Lower lobe of right lung (tissue), 2 donors: Measurements from ENCODE around the gene CYP4Z1. TPM values are rescaled to one million over a fixed set of nuclear protein-coding genes. Genes with fewer than 3 reads are reported as not detected.
"Not testable (repeated sequence)": the region's sequence is repeated elsewhere in the genome, so short reads cannot be mapped to it uniquely, and the experiment has no call there.

Source experiments
- ATAC-seq, 2 donors: fragments of 200-7000 bp; cut with Tn5 transposase; one replicate each; pipeline ENCODE4 v1.9.1; 2020 to 2022; ENCODE audit warnings: mild to moderate bottlenecking in 2 of 2, moderate library complexity in 2 of 2
- DNase-seq: peaks from one replicate; pipeline ENCODE4 v3.0.0-alpha.2; 2020
- H3K27ac ChIP-seq: fragments of 200-600 bp; one replicate; pipeline ENCODE4 v1.8.0; 2022
- H3K27me3 ChIP-seq: fragments of 200-600 bp; one replicate; pipeline ENCODE4 v1.8.0; 2022; ENCODE audit warnings: low read depth
- H3K36me3 ChIP-seq: fragments of 200-600 bp; one replicate; pipeline ENCODE4 v1.8.0; 2022; ENCODE audit warnings: mild to moderate bottlenecking
- H3K4me1 ChIP-seq: fragments of 200-600 bp; one replicate; pipeline ENCODE4 v1.8.0; 2022
- H3K4me3 ChIP-seq: fragments of 200-600 bp; one replicate; pipeline ENCODE4 v1.8.0; 2022; ENCODE audit warnings: mild to moderate bottlenecking
- H3K9me3 ChIP-seq: fragments of 200-600 bp; one replicate; pipeline ENCODE4 v1.8.0; 2022
- CTCF ChIP-seq: fragments of 200-600 bp; IDR thresholded peaks from one replicate; pipeline ENCODE4 v1.8.0; 2022; ENCODE audit warnings: antibody characterized with exemption, mild to moderate bottlenecking
- intact Hi-C: fragments of 100-400 bp; cut with DNase I; formaldehyde crosslinking; loops from one replicate; pipeline ENCODE4 v1.11.0; 2022
- total RNA-seq: library from RNA; stranded (reverse); fragmentation: NEBNext Ultra II Directional; extraction: Animal tissue kit (Norgen Biotek cat#: 25700); gene quantifications from one replicate; pipeline ENCODE4 v1.2.1, GENCODE V29; 2021
- donor health status: DM: no; HTN: yes; CAD: no; lungs with severe emphysema.

CYP4Z1 gene
- total RNA-seq, 1 donor from 2014 or later, result 1.4 TPM

DNA sequence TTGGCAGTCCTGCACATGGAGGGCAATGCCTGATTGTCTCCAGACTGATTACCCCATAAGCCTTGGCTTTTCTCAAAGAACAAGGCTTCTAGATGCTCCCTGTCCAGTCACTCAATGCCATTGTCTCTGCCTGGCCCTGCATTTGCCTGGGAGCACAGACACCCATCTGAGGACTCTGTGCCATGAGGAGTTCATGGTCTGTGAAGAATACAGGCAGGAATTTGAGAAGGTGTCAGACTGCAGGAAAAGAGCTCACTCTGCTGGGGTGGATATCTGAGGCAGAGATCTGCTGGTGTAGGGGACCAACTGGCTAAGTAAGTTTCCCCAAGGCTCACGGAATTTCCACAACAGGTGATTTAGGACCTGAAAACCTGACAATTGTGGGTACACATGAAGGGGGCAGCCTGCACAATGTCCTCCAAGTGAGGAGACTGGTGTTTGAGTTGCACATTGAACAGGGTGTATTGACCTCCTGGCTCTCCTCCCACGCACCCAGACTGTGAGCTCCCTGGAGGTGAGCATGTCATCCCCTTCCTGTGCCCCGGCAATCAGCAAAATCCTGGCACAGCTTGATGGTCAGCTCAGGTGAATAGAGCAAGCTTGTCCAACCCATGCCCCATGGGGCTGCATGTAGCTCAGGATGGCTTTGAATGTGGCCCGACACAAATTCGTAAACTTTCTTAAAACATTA lies 71.0 kb downstream of the CYP4Z1 start:
- no peaks in the 10 kb centered on the region for H3K4me1 ChIP-seq
- no peak overlapping the region for H3K4me3 ChIP-seq
- H3K27ac ChIP-seq, result no peak overlapping the region
- H3K9me3 ChIP-seq, result no peaks in the 10 kb centered on the region
- ATAC-seq (no peak), DNase-seq (no peak)
- TF ChIP-seq CTCF, result no peak
- H3K27me3 ChIP-seq, result no peaks in the 10 kb centered on the region
- H3K36me3 ChIP-seq, result no peaks in the 10 kb centered on the region
- intact Hi-C loops, result no loop called here

GRCh38 chr1:47140358-47140757 lies 73.3 kb downstream of the CYP4Z1 start:
- H3K9me3 ChIP-seq, H3K4me1 ChIP-seq, ATAC-seq, H3K27me3 ChIP-seq, DNase-seq, H3K4me3 ChIP-seq, H3K27ac ChIP-seq, H3K36me3 ChIP-seq, intact Hi-C loops: not testable (repeated sequence)

- H3K4me1 ChIP-seq, H3K9me3 ChIP-seq, H3K36me3 ChIP-seq, intact Hi-C loops, DNase-seq, H3K27me3 ChIP-seq, H3K27ac ChIP-seq, H3K4me3 ChIP-seq: not testable (repeated sequence)
- peak; percentile 40 for TF ChIP-seq CTCF
- ATAC-seq, result peak; percentile 58 to 67
Measured at GRCh38 chr1:47143654-47144053, 76.6 kb downstream of the CYP4Z1 start.

- H3K27me3 ChIP-seq, ATAC-seq, H3K27ac ChIP-seq, H3K4me1 ChIP-seq, intact Hi-C loops, DNase-seq, H3K36me3 ChIP-seq, H3K9me3 ChIP-seq, H3K4me3 ChIP-seq: not testable (repeated sequence)
Measured at GRCh38 chr1:47146495-47146894, 79.5 kb downstream of the CYP4Z1 start.

DNA sequence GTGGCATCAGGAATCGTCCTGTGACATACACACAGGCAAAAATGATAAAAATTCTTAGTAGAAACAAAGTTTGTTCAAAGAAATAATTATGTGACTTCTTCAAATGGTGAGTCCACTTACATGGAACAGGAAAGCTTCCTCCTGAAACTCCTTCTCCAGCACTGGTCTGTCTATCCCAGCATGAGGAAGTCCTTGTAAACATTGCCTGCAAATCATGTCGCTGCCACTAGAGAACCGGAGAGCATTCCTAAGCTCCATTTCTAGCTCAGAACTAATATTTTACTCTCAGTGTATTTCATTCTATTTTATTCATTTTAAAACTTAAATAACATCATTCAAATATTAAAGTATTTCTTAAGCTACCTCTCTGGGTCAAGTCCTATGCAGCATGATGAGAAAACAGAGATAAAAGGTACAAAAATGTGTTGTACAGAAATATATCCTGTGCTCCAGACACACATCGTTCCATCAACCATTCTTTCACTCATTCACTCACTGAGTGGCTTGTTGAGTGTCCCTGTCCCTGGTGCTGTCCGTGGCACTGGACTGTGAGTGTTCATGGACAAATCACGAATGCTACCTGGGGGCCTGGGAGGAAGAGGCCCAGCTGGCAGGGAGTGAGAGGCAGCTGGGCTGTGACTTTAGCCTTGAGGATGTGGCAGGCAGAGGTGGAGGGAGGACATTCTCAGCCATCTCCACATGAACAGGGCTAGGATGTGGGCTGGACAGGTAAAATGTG lies 80.2 kb downstream of the CYP4Z1 start:
- intact Hi-C loops, result no loop called here
- no peak for DNase-seq
- Histone ChIP-seq H3K9me3 (no peaks in the 10 kb centered on the region), H3K36me3 (no peaks in the 10 kb centered on the region), H3K27ac (no peak overlapping the region), H3K4me3 (no peak overlapping the region), H3K27me3 (no peaks in the 10 kb centered on the region), H3K4me1 (no peaks in the 10 kb centered on the region)
- TF ChIP-seq CTCF, result no peak
- no peak for ATAC-seq

GRCh38 chr1:47149162-47149561 lies 82.1 kb downstream of the CYP4Z1 start:
- H3K4me1 ChIP-seq, H3K27me3 ChIP-seq, DNase-seq, H3K9me3 ChIP-seq, H3K4me3 ChIP-seq, ATAC-seq, H3K27ac ChIP-seq, intact Hi-C loops, H3K36me3 ChIP-seq: not testable (repeated sequence)

- intact Hi-C loops, H3K4me1 ChIP-seq, H3K4me3 ChIP-seq, H3K27ac ChIP-seq, H3K9me3 ChIP-seq, H3K27me3 ChIP-seq, H3K36me3 ChIP-seq, DNase-seq, ATAC-seq: not testable (repeated sequence)
Measured at GRCh38 chr1:47156457-47156856, 89.4 kb downstream of the CYP4Z1 start.

GRCh38 chr1:47157957-47158356 lies 90.9 kb downstream of the CYP4Z1 start:
- H3K4me3 ChIP-seq, DNase-seq, ATAC-seq, H3K4me1 ChIP-seq, H3K27ac ChIP-seq, H3K27me3 ChIP-seq, intact Hi-C loops, H3K36me3 ChIP-seq, H3K9me3 ChIP-seq: not testable (repeated sequence)
